Endothelial cell of umbilical vein (primary cell): Measurements from ENCODE around the gene CPVL. TPM values are rescaled to one million over a fixed set of nuclear protein-coding genes. Genes with fewer than 3 reads are reported as not detected.

Experiments
- BruUV-seq: library from RNA; stranded (reverse); fragments of 400-500 nt; replicated peaks from 2 replicates; lab custom pipeline; 2021; lab: Mats Ljungman, UMichigan
- CTCF ChIA-PET: fragments of 300-600, 350-600 bp; sonication (Branson Sonifier 250); formaldehyde crosslinking; loops from one replicate; lab custom pipeline; 2021; ENCODE audit warnings: antibody characterized with exemption, inconsistent platforms; lab: Charles Lee
- POLR2A ChIA-PET: fragments of 300-600, 350-600 bp; sonication (Branson Sonifier 250); formaldehyde crosslinking; loops from one replicate; lab custom pipeline; 2021; ENCODE audit warnings: antibody characterized with exemption, inconsistent platforms; lab: Charles Lee
- DNase-seq: peaks from one replicate; pipeline ENCODE4 v3.0.0-alpha.2; 2011; ENCODE audit warnings: low read depth, low spot score
- FAIRE-seq: peaks from 2 replicates; lab custom pipeline; 2011; peaks lifted over from hg19 to GRCh38; lab: Jason Lieb, UNC
- H2AFZ ChIP-seq: 2 replicates; pipeline ENCODE4 v1.6.0; 2012; ENCODE audit warnings: low read depth, low read length, control low read depth, inconsistent platforms
- H3K27ac ChIP-seq: 2 replicates; pipeline ENCODE4 v1.5.1; 2011; ENCODE audit warnings: low read depth, mild to moderate bottlenecking, control low read depth, low read length, moderate library complexity; ENCODE audit not compliant: insufficient read depth
- H3K27me3 ChIP-seq, 2 experiments: 2 replicates each; pipeline versions ENCODE4 v1.6.0 to v1.6.1; 2011; ENCODE audit warnings: low read length in 2 of 2, mixed read lengths in 1 of 2; ENCODE audit not compliant: control insufficient read depth in 2 of 2, insufficient read depth in 2 of 2
- H3K36me3 ChIP-seq, 2 experiments: 2 replicates in 1 of 2; 3 replicates in 1 of 2; pipeline ENCODE4 v1.5.1; 2011; ENCODE audit warnings: low read length in 2 of 2, mild to moderate bottlenecking in 1 of 2, moderate library complexity in 1 of 2; ENCODE audit not compliant: control insufficient read depth in 2 of 2, insufficient read depth in 2 of 2; ENCODE audit errors: extremely low read depth in 1 of 2
- H3K4me1 ChIP-seq: 3 replicates; pipeline ENCODE4 v1.5.1; 2011; ENCODE audit warnings: mild to moderate bottlenecking, low read length; ENCODE audit not compliant: control insufficient read depth, insufficient read depth; ENCODE audit errors: extremely low read depth
- H3K4me2 ChIP-seq: 2 replicates; pipeline ENCODE4 v1.6.1; 2011; ENCODE audit warnings: low read length, control low read depth, mixed read lengths; ENCODE audit not compliant: insufficient read depth
- H3K4me3 ChIP-seq, 3 experiments: fragments of 200-600 bp in 1 of 3; sonication (generic), shearing (Covaris generic) in 1 of 3; replicated peaks in 1 of 3; 2 replicates each; pipeline ENCODE4 v1.5.1; 2011 to 2016; ENCODE audit warnings: control low read depth in 3 of 3, low read length in 3 of 3, mild to moderate bottlenecking in 2 of 3, inconsistent platforms in 1 of 3, low read depth in 1 of 3, moderate library complexity in 1 of 3; ENCODE audit not compliant: insufficient read depth in 1 of 3
- H3K79me2 ChIP-seq: 2 replicates; pipeline ENCODE4 v1.6.0; 2012; ENCODE audit warnings: low read length, inconsistent platforms; ENCODE audit not compliant: control insufficient read depth, insufficient read depth
- H3K9ac ChIP-seq: replicated peaks from 2 replicates; pipeline ENCODE3; 2011; ENCODE audit warnings: low read length, control low read depth; ENCODE audit not compliant: insufficient read depth; ENCODE audit errors: extremely low read depth
- H3K9me1 ChIP-seq: replicated peaks from 3 replicates; pipeline ENCODE4 v1.6.0; 2011; ENCODE audit warnings: mild to moderate bottlenecking, low read length; ENCODE audit not compliant: control insufficient read depth, insufficient read depth; ENCODE audit errors: extremely low read depth
- H3K9me3 ChIP-seq: replicated peaks from 2 replicates; pipeline ENCODE4 v1.5.1; 2012; ENCODE audit warnings: low read length, inconsistent platforms; ENCODE audit not compliant: control insufficient read depth, insufficient read depth
- H4K20me1 ChIP-seq: replicated peaks from 2 replicates; pipeline ENCODE3; 2011; ENCODE audit warnings: mild to moderate bottlenecking, low read length; ENCODE audit not compliant: control insufficient read depth, insufficient read depth; ENCODE audit errors: extremely low read depth
- CTCF ChIP-seq, 2 donors: IDR thresholded peaks; 1 replicate in 1 of 2; 2 replicates in 1 of 2; pipeline ENCODE4 v1.5.1; 2011; ENCODE audit warnings: low read length in 2 of 2, mild to moderate bottlenecking in 2 of 2, moderate library complexity in 2 of 2, control low read depth in 1 of 2, inconsistent platforms in 1 of 2, low read depth in 1 of 2; ENCODE audit not compliant: insufficient read depth in 1 of 2; ENCODE audit errors: extremely low read depth in 1 of 2
- GATA2 ChIP-seq: IDR thresholded peaks from 2 replicates; pipeline ENCODE4 v1.7.0; 2011; ENCODE audit warnings: low read depth, mild to moderate bottlenecking, moderate library complexity, mixed read lengths, low read length; ENCODE audit not compliant: insufficient read length, insufficient read depth
- JUN ChIP-seq: IDR thresholded peaks from 2 replicates; pipeline ENCODE4 v1.6.1; 2011; ENCODE audit warnings: borderline replicate concordance, low read depth; ENCODE audit not compliant: insufficient read length, insufficient read depth
- MAX ChIP-seq: IDR thresholded peaks from 2 replicates; pipeline ENCODE4 v1.6.1; 2011; ENCODE audit not compliant: insufficient read depth, insufficient read length
- POLR2AphosphoS5 ChIP-seq: IDR thresholded peaks from 2 replicates; pipeline ENCODE4 v1.6.1; 2012; ENCODE audit warnings: low read depth, mild to moderate bottlenecking, control low read depth, low read length, moderate library complexity; ENCODE audit not compliant: insufficient read depth
- dilution Hi-C: fragments of 300-500 bp; cut with MboI; formaldehyde crosslinking; loops from one replicate; pipeline ENCODE4 v1.15.0; 2019; ENCODE audit warnings: low sequenced_read_pairs; ENCODE audit not compliant: extremely low pct_ligation_motif_present
- intact Hi-C: fragments of 100-400 bp; cut with micrococcal nuclease; formaldehyde crosslinking; loops from one replicate; pipeline ENCODE4 v1.10.0; 2022
- polyA plus RNA-seq, 4 experiments: library from polyadenylated mRNA; depleted of rRNA in 3 of 4; stranded (reverse) in 3 of 4; unstranded in 1 of 4; fragments of >200 nt; gene quantifications; 2 replicates each; pipeline versions ENCODE4 v1.2.1 to v1.2.3, GENCODE V29; 2011 to 2012; ENCODE audit warnings: missing spikeins in 1 of 4
- total RNA-seq: library from RNA; stranded (reverse); gene quantifications from 2 replicates; pipeline ENCODE4 v1.2.3, GENCODE V29; 2021

The CPVL gene
- total and polyA plus RNA-seq, 2 donors (not counting 3 experiments of a cell fraction or from before 2014, with no cell fraction given), result 0.14 TPM; not detected in 1

GRCh38 chr7:29150856-29151255, 4.5 kb upstream of the CPVL start:
- no peak overlapping the region for H3K27ac ChIP-seq
- ChIA-PET POLR2A (no interaction called here), CTCF (interaction anchor here (1.1 to 2.2 kb wide), 2 partner anchors 22 to 39 kb away, joined by 5 to 7 read pairs; no protein-coding TSS in a partner anchor)
- peaks cover 23 to 26% of the 10 kb centered on the region in 2 experiments for H3K27me3 ChIP-seq
- TF ChIP-seq JUN (no peak), GATA2 (no peak), MAX (no peak), CTCF (IDR thresholded peaks at IDR 0.05; ENCODE audit: extremely low read depth in 1 of 2, insufficient read depth in 1 of 2, low read depth in 1 of 2, low read length in 2 of 2) (no peak), POLR2AphosphoS5 (no peak)
- no peak overlapping the region for H3K4me3 ChIP-seq
- dilution Hi-C loops (no loop called here), intact Hi-C loops (no loop called here)
- no TSS peak for BruUV-seq
- H3K4me2 ChIP-seq, result no peak overlapping the region
- no peaks in the 10 kb centered on the region for H3K79me2 ChIP-seq
- no peaks in the 10 kb centered on the region for H4K20me1 ChIP-seq
- H3K36me3 ChIP-seq, result no peaks in the 10 kb centered on the region
- no peaks in the 10 kb centered on the region for H3K4me1 ChIP-seq
- H3K9me1 ChIP-seq, result no peaks in the 10 kb centered on the region
- DNase-seq (no peak), FAIRE-seq (no peak)
- no peak overlapping the region for H3K9ac ChIP-seq
- H3K9me3 ChIP-seq, result no peaks in the 10 kb centered on the region
- no peak overlapping the region for H2AFZ ChIP-seq
